Activated T-cell treated with anti-CD3 and anti-CD28 coated beads, Interleukin-2, amount 50 U/mL, for 4 hours (primary cell): ENCODE results near the gene COL6A2. TPM values are rescaled to one million over a fixed set of nuclear protein-coding genes. Genes with fewer than 3 reads are reported as not detected.

ENCODE experiments used
- ATAC-seq, 2 donors: fragments of 200-7000 bp; cut with Tn5 transposase; one replicate each; pipeline ENCODE4 v1.10.0; 2021
- DNase-seq: peaks from one replicate; pipeline ENCODE4 v3.0.0-alpha.2; 2020
- H3K27me3 Mint-ChIP-seq: one replicate; pipeline ENCODE4 v1.8.0; 2021; ENCODE audit warnings: low read depth, mixed read lengths
- H3K36me3 Mint-ChIP-seq: one replicate; pipeline ENCODE4 v1.8.0; 2022; ENCODE audit warnings: mixed read lengths; ENCODE audit not compliant: insufficient read depth
- H3K4me1 Mint-ChIP-seq: one replicate; pipeline ENCODE4 v1.8.0; 2021; ENCODE audit warnings: low read depth, mixed read lengths
- H3K4me3 Mint-ChIP-seq: one replicate; pipeline ENCODE4 v1.8.0; 2021; ENCODE audit warnings: mild to moderate bottlenecking, moderate library complexity, mixed read lengths
- H3K9me3 Mint-ChIP-seq: one replicate; pipeline ENCODE4 v1.8.0; 2021; ENCODE audit warnings: mixed read lengths
- total RNA-seq, 3 donors: library from RNA; stranded (reverse); gene quantifications; one replicate each; pipeline ENCODE4 v1.2.1, GENCODE V29; 2021

Gene COL6A2
- total RNA-seq, 3 donors from 2014 or later: 4.8 to 7.7 (median 5.7) TPM

- no peak overlapping the region for H3K4me3 Mint-ChIP-seq
- H3K9me3 Mint-ChIP-seq: no peaks in the 10 kb centered on the region
- no peaks in the 10 kb centered on the region for H3K27me3 Mint-ChIP-seq
- ATAC-seq (no peak), DNase-seq (no peak)
- H3K36me3 Mint-ChIP-seq: no peaks in the 10 kb centered on the region
- no peaks in the 10 kb centered on the region for H3K4me1 Mint-ChIP-seq
Measured at GRCh38 chr21:46156678-46157077, 58.8 kb downstream of the COL6A2 start.

- DNase-seq: no peak
- H3K9me3 Mint-ChIP-seq: no peaks in the 10 kb centered on the region
- H3K27me3 Mint-ChIP-seq: peaks cover under 1% of the 10 kb centered on the region
- no peaks in the 10 kb centered on the region for H3K36me3 Mint-ChIP-seq
- no peak for ATAC-seq
- H3K4me1 Mint-ChIP-seq: no peaks in the 10 kb centered on the region
- H3K4me3 Mint-ChIP-seq: no peak overlapping the region
Measured at GRCh38 chr21:46157396-46157986, 59.6 kb downstream of the COL6A2 start.

GRCh38 chr21:46157987-46158451, 60.1 kb downstream of the COL6A2 start:
- no peaks in the 10 kb centered on the region for H3K4me1 Mint-ChIP-seq
- H3K36me3 Mint-ChIP-seq: no peaks in the 10 kb centered on the region
- no peak for ATAC-seq
- H3K4me3 Mint-ChIP-seq: no peak overlapping the region
- H3K9me3 Mint-ChIP-seq: no peaks in the 10 kb centered on the region
- peaks cover 1% of the 10 kb centered on the region for H3K27me3 Mint-ChIP-seq
- DNase-seq: no peak

- no peak overlapping the region for H3K4me3 Mint-ChIP-seq
- H3K9me3 Mint-ChIP-seq: no peaks in the 10 kb centered on the region
- H3K27me3 Mint-ChIP-seq: peaks cover 1% of the 10 kb centered on the region
- DNase-seq: no peak
- no peaks in the 10 kb centered on the region for H3K4me1 Mint-ChIP-seq
- no peak for ATAC-seq
- H3K36me3 Mint-ChIP-seq: no peaks in the 10 kb centered on the region
Measured at GRCh38 chr21:46158666-46159300, 60.9 kb downstream of the COL6A2 start.

- no peak overlapping the region for H3K4me3 Mint-ChIP-seq
- H3K27me3 Mint-ChIP-seq: peaks cover 1% of the 10 kb centered on the region
- H3K9me3 Mint-ChIP-seq: no peaks in the 10 kb centered on the region
Measured at GRCh38 chr21:46159390-46159789, 61.5 kb downstream of the COL6A2 start.

GRCh38 chr21:46159841-46160656, 62.1 kb downstream of the COL6A2 start:
- Mint-ChIP-seq H3K9me3 (no peaks in the 10 kb centered on the region), H3K4me1 (no peaks in the 10 kb centered on the region), H3K36me3 (no peaks in the 10 kb centered on the region), H3K4me3 (no peak overlapping the region), H3K27me3 (peaks cover 1% of the 10 kb centered on the region)
- DNase-seq (no peak), ATAC-seq (no peak)

More at GRCh38 chr21:46159390-46159789, 61.5 kb downstream of the COL6A2 start:
- DNase-seq: no peak
- ATAC-seq: no peak
- Mint-ChIP-seq H3K4me1 (no peaks in the 10 kb centered on the region), H3K36me3 (no peaks in the 10 kb centered on the region)

GRCh38 chr21:46160657-46160906, 62.7 kb downstream of the COL6A2 start:
- DNase-seq (no peak), ATAC-seq (no peak)
- H3K4me3 Mint-ChIP-seq: no peak overlapping the region
- no peaks in the 10 kb centered on the region for H3K9me3 Mint-ChIP-seq
- H3K4me1 Mint-ChIP-seq: no peaks in the 10 kb centered on the region
- peaks cover 1% of the 10 kb centered on the region for H3K27me3 Mint-ChIP-seq
- no peaks in the 10 kb centered on the region for H3K36me3 Mint-ChIP-seq

GRCh38 chr21:46160907-46161632, 63.2 kb downstream of the COL6A2 start:
- Mint-ChIP-seq H3K36me3 (peaks cover 1% of the 10 kb centered on the region), H3K4me1 (no peaks in the 10 kb centered on the region), H3K27me3 (peaks cover 1% of the 10 kb centered on the region), H3K4me3 (no peak overlapping the region), H3K9me3 (no peaks in the 10 kb centered on the region)
- ATAC-seq (peak in 1 of 2 donors; percentile 32), DNase-seq (no peak)

- no peaks in the 10 kb centered on the region for H3K4me1 Mint-ChIP-seq
- H3K27me3 Mint-ChIP-seq: peaks cover 1% of the 10 kb centered on the region
- DNase-seq: no peak
- no peak overlapping the region for H3K4me3 Mint-ChIP-seq
- H3K36me3 Mint-ChIP-seq: peaks cover 1% of the 10 kb centered on the region
- H3K9me3 Mint-ChIP-seq: no peaks in the 10 kb centered on the region
- no peak for ATAC-seq
Measured at GRCh38 chr21:46161633-46162592, 64.0 kb downstream of the COL6A2 start.

GRCh38 chr21:46163380-46163779, 65.5 kb downstream of the COL6A2 start:
- ATAC-seq (no peak), DNase-seq (no peak)
- H3K9me3 Mint-ChIP-seq: no peaks in the 10 kb centered on the region
- peaks cover 1% of the 10 kb centered on the region for H3K27me3 Mint-ChIP-seq
- H3K36me3 Mint-ChIP-seq: peaks cover 1% of the 10 kb centered on the region
- H3K4me1 Mint-ChIP-seq: no peaks in the 10 kb centered on the region
- no peak overlapping the region for H3K4me3 Mint-ChIP-seq

- ATAC-seq (no peak), DNase-seq (no peak)
- no peaks in the 10 kb centered on the region for H3K4me1 Mint-ChIP-seq
- H3K4me3 Mint-ChIP-seq: no peak overlapping the region
- no peaks in the 10 kb centered on the region for H3K9me3 Mint-ChIP-seq
- peaks cover 1% of the 10 kb centered on the region for H3K36me3 Mint-ChIP-seq
- peaks cover 1% of the 10 kb centered on the region for H3K27me3 Mint-ChIP-seq
Measured at GRCh38 chr21:46165098-46165497, 67.2 kb downstream of the COL6A2 start.

GRCh38 chr21:46168238-46168637, 70.3 kb downstream of the COL6A2 start:
- Mint-ChIP-seq H3K36me3 (peaks cover 1% of the 10 kb centered on the region), H3K4me1 (peaks cover 6% of the 10 kb centered on the region), H3K4me3 (no peak overlapping the region), H3K27me3 (no peaks in the 10 kb centered on the region), H3K9me3 (no peaks in the 10 kb centered on the region)
- DNase-seq: no peak
- ATAC-seq: no peak

GRCh38 chr21:46168659-46169386, 70.9 kb downstream of the COL6A2 start:
- DNase-seq: no peak
- Mint-ChIP-seq H3K36me3 (peaks cover 1% of the 10 kb centered on the region), H3K27me3 (no peaks in the 10 kb centered on the region), H3K4me3 (no peak overlapping the region), H3K4me1 (peaks cover 6% of the 10 kb centered on the region), H3K9me3 (no peaks in the 10 kb centered on the region)
- ATAC-seq: no peak
